ENCODE data around the gene HEXB.
A peak's percentile ranks its signal among the peaks of the same experiment; 100 is the strongest.

Gene HEXB

DNA sequence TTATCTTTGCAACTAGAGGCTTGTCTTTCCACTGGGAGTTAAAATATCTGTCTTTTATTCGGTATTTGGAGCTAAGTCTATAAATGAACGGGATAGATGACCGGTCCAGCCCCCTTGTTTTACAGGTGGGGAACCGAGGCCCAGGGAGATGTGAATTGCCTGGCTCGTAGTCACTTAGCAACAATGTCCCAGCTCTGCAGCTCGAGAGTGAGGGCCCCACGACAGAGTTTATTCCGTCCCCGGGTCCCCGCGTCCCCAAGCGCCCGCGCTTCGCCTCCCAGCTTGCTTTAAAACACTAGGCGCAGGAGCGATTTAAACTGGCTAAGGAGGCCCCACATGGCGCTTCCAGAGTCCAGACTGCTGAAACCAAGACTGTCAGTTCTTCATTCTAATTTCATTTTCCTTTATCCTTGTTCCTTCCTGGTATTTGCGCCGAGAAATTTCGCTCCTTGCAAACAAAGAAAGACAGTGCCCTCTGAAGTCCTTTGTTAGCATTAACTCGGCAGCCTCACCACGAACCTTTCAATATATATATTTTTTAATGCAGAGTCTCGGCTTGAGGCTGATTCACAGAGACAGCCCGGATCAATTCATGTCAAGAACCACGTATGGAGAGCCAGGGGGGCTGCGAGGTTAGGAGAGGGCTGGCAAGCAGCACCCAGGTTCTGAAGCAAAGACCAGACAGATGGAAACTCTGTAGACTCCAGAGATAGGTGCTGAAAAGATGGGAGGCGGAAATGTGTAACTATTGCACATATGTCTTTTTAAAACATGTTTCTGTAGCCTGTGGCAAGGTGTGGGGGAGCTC lies 43.1 kb upstream of the HEXB start:
- H3K9ac ChIP-seq (ENCODE audit: low read depth in 1 of 2, low read length in 2 of 2): peak overlapping the region; percentile 71 to 87
- peaks cover 19 to 23% of the 10 kb centered on the region in 2 donors for H3K4me1 ChIP-seq (ENCODE audit: control insufficient read depth in 1 of 2, insufficient read depth in 2 of 2, low read length in 2 of 2)
- peak overlapping the region; percentile 84 to 88 for H3K4me3 ChIP-seq (ENCODE audit: low read depth in 1 of 2, low read length in 2 of 2)
- H3K9me3 ChIP-seq (ENCODE audit: control insufficient read depth in 1 of 2, low read length in 2 of 2): no peaks in the 10 kb centered on the region
- no peaks in the 10 kb centered on the region for H3K27me3 ChIP-seq (ENCODE audit: control insufficient read depth in 1 of 2, insufficient read depth in 2 of 2, low read length in 2 of 2)
- H3K27ac ChIP-seq (ENCODE audit: low read depth, low read length): peak overlapping the region; percentile 48
- H3K36me3 ChIP-seq (ENCODE audit: control insufficient read depth in 1 of 2, insufficient read depth in 2 of 2, low read length in 2 of 2): no peaks in the 10 kb centered on the region

- no peaks in the 10 kb centered on the region for H3K36me3 ChIP-seq (ENCODE audit: control insufficient read depth in 1 of 2, insufficient read depth in 2 of 2, low read length in 2 of 2)
- H3K9ac ChIP-seq (ENCODE audit: low read depth in 1 of 2, low read length in 2 of 2): no peak overlapping the region
- H3K4me1 ChIP-seq (ENCODE audit: control insufficient read depth in 1 of 2, insufficient read depth in 2 of 2, low read length in 2 of 2): peaks cover 13 to 18% of the 10 kb centered on the region in 2 donors
- no peak overlapping the region for H3K27ac ChIP-seq (ENCODE audit: low read depth, low read length)
- H3K27me3 ChIP-seq (ENCODE audit: control insufficient read depth in 1 of 2, insufficient read depth in 2 of 2, low read length in 2 of 2): no peaks in the 10 kb centered on the region
- H3K9me3 ChIP-seq (ENCODE audit: control insufficient read depth in 1 of 2, low read length in 2 of 2): no peaks in the 10 kb centered on the region
- H3K4me3 ChIP-seq (ENCODE audit: low read depth in 1 of 2, low read length in 2 of 2): no peak overlapping the region
Measured at GRCh38 chr5:74642543-74642863, 42.5 kb upstream of the HEXB start.

GRCh38 chr5:74643111-74643562 lies 41.9 kb upstream of the HEXB start:
- no peaks in the 10 kb centered on the region for H3K9me3 ChIP-seq (ENCODE audit: control insufficient read depth in 1 of 2, low read length in 2 of 2)
- no peak overlapping the region for H3K27ac ChIP-seq (ENCODE audit: low read depth, low read length)
- H3K9ac ChIP-seq (ENCODE audit: low read depth in 1 of 2, low read length in 2 of 2): no peak overlapping the region
- H3K36me3 ChIP-seq (ENCODE audit: control insufficient read depth in 1 of 2, insufficient read depth in 2 of 2, low read length in 2 of 2): no peaks in the 10 kb centered on the region
- H3K27me3 ChIP-seq (ENCODE audit: control insufficient read depth in 1 of 2, insufficient read depth in 2 of 2, low read length in 2 of 2): no peaks in the 10 kb centered on the region
- H3K4me1 ChIP-seq (ENCODE audit: control insufficient read depth in 1 of 2, insufficient read depth in 2 of 2, low read length in 2 of 2): peaks cover 10 to 15% of the 10 kb centered on the region in 2 donors
- no peak overlapping the region for H3K4me3 ChIP-seq (ENCODE audit: low read depth in 1 of 2, low read length in 2 of 2)

- Histone ChIP-seq H3K9me3 (ENCODE audit: control insufficient read depth in 1 of 2, low read length in 2 of 2) (no peaks in the 10 kb centered on the region), H3K9ac (ENCODE audit: low read depth in 1 of 2, low read length in 2 of 2) (no peak overlapping the region), H3K27ac (ENCODE audit: low read depth, low read length) (no peak overlapping the region), H3K4me1 (ENCODE audit: control insufficient read depth in 1 of 2, insufficient read depth in 2 of 2, low read length in 2 of 2) (peaks cover 9 to 25% of the 10 kb centered on the region in 2 donors), H3K27me3 (ENCODE audit: control insufficient read depth in 1 of 2, insufficient read depth in 2 of 2, low read length in 2 of 2) (no peaks in the 10 kb centered on the region), H3K36me3 (ENCODE audit: control insufficient read depth in 1 of 2, insufficient read depth in 2 of 2, low read length in 2 of 2) (no peaks in the 10 kb centered on the region), H3K4me3 (ENCODE audit: low read depth in 1 of 2, low read length in 2 of 2) (no peak overlapping the region)
Measured at GRCh38 chr5:74647096-74647495, 37.9 kb upstream of the HEXB start.

DNA sequence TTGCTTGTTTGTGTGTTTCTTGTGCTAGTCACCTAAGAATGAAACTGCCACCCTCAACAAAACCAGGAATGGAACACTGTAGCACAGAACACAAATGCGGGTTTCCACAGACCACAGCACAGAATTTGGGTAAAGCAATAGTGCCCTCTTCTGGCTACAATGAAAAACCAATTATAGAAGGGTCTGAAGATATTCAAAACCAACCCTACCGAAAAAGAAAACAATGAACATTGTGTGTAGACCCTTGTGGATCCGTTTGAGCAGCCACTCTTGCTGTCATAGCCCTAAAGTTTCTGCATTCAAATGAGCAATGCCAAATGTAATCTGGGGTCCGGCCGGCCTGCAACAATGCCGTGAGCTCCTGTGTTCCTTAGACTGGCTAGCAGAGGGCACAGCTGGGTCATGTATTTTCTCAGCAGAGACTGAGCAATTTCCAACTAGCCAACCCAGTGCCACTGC lies 36.2 kb upstream of the HEXB start:
- H3K9ac ChIP-seq (ENCODE audit: low read depth in 1 of 2, low read length in 2 of 2): no peak overlapping the region
- no peaks in the 10 kb centered on the region for H3K36me3 ChIP-seq (ENCODE audit: control insufficient read depth in 1 of 2, insufficient read depth in 2 of 2, low read length in 2 of 2)
- H3K27me3 ChIP-seq (ENCODE audit: control insufficient read depth in 1 of 2, insufficient read depth in 2 of 2, low read length in 2 of 2): no peaks in the 10 kb centered on the region
- H3K4me3 ChIP-seq (ENCODE audit: low read depth in 1 of 2, low read length in 2 of 2): peak overlapping the region in 1 of 2 donors; percentile 41
- no peaks in the 10 kb centered on the region for H3K9me3 ChIP-seq (ENCODE audit: control insufficient read depth in 1 of 2, low read length in 2 of 2)
- no peak overlapping the region for H3K27ac ChIP-seq (ENCODE audit: low read depth, low read length)
- peaks cover 0 to 21% of the 10 kb centered on the region in 2 donors for H3K4me1 ChIP-seq (ENCODE audit: control insufficient read depth in 1 of 2, insufficient read depth in 2 of 2, low read length in 2 of 2)

DNA sequence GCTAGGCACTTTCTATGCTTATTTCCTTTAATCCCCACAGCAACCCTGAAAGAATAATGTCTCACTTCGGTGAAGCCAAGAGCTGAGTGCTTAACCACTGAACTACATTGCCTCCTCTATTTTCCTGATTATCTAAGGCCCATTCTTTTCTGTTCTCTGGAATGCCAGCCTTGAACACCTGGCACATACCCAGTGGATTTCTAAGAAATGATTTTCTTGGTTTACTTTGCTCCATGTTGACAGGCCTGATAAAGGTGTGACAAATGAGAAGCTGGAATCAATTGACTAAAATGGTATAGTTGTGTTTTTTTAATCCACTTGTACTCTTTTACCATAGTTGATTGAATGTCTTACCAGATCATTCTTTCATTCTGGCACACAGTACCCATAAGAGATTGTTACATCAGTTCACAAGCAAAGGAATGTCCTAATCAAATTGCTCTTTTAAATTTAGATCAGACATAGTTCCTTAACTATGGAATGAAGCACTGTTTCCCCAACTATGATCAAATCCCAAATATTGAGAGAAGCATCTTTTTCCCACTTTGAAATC lies 35.5 kb upstream of the HEXB start:
- peak overlapping the region in 1 of 2 donors; percentile 41 for H3K4me3 ChIP-seq (ENCODE audit: low read depth in 1 of 2, low read length in 2 of 2)
- no peak overlapping the region for H3K9ac ChIP-seq (ENCODE audit: low read depth in 1 of 2, low read length in 2 of 2)
- no peak overlapping the region for H3K27ac ChIP-seq (ENCODE audit: low read depth, low read length)
- no peaks in the 10 kb centered on the region for H3K27me3 ChIP-seq (ENCODE audit: control insufficient read depth in 1 of 2, insufficient read depth in 2 of 2, low read length in 2 of 2)
- H3K4me1 ChIP-seq (ENCODE audit: control insufficient read depth in 1 of 2, insufficient read depth in 2 of 2, low read length in 2 of 2): peaks cover 0 to 21% of the 10 kb centered on the region in 2 donors
- H3K9me3 ChIP-seq (ENCODE audit: control insufficient read depth in 1 of 2, low read length in 2 of 2): no peaks in the 10 kb centered on the region
- no peaks in the 10 kb centered on the region for H3K36me3 ChIP-seq (ENCODE audit: control insufficient read depth in 1 of 2, insufficient read depth in 2 of 2, low read length in 2 of 2)

DNA sequence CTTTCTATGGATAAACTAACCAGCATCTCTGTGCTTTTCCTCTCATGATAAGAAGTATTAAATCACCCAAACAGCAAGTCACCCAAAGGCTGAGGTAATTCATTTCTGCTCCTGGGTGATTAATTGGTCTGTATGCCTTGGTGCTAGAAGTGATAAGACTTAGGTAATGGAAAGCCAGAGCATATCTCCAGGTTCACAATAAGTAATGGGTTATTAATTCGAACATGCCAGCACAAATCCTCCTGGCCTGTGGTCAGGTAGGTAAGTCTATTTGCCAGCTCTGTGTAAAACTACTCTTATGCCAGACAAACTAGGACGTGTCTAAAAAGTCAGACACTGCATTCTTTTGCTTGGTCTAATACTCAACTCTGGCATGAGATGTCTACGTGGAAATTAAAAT lies 33.3 kb upstream of the HEXB start:
- no peak overlapping the region for H3K4me3 ChIP-seq (ENCODE audit: low read depth in 1 of 2, low read length in 2 of 2)
- H3K36me3 ChIP-seq (ENCODE audit: control insufficient read depth in 1 of 2, insufficient read depth in 2 of 2, low read length in 2 of 2): no peaks in the 10 kb centered on the region
- no peak overlapping the region for H3K9ac ChIP-seq (ENCODE audit: low read depth in 1 of 2, low read length in 2 of 2)
- no peaks in the 10 kb centered on the region for H3K9me3 ChIP-seq (ENCODE audit: control insufficient read depth in 1 of 2, low read length in 2 of 2)
- no peak overlapping the region for H3K27ac ChIP-seq (ENCODE audit: low read depth, low read length)
- no peaks in the 10 kb centered on the region for H3K27me3 ChIP-seq (ENCODE audit: control insufficient read depth in 1 of 2, insufficient read depth in 2 of 2, low read length in 2 of 2)
- peaks cover 0 to 21% of the 10 kb centered on the region in 2 donors for H3K4me1 ChIP-seq (ENCODE audit: control insufficient read depth in 1 of 2, insufficient read depth in 2 of 2, low read length in 2 of 2)

DNA sequence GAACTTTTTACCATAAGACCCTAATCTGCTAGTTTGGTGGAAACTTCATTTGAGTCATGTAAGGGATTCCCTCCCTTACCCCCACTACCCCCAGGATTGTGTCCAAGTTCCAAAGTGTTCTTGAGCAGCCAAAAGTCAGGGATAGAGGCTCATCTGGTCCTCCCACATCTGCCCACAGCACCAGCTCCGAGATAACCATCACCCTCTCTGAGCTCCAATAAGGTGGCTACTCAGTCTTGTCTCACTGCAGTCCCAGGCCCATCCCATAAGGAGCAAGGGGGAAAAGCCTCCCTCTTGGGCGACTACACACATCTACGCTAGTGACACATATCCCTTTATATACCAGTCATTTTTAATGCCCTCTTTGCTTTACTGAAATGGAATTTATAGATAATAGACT lies 32.5 kb upstream of the HEXB start:
- no peak overlapping the region for H3K27ac ChIP-seq (ENCODE audit: low read depth, low read length)
- no peaks in the 10 kb centered on the region for H3K27me3 ChIP-seq (ENCODE audit: control insufficient read depth in 1 of 2, insufficient read depth in 2 of 2, low read length in 2 of 2)
- H3K9ac ChIP-seq (ENCODE audit: low read depth in 1 of 2, low read length in 2 of 2): no peak overlapping the region
- H3K36me3 ChIP-seq (ENCODE audit: control insufficient read depth in 1 of 2, insufficient read depth in 2 of 2, low read length in 2 of 2): no peaks in the 10 kb centered on the region
- peaks cover 0 to 21% of the 10 kb centered on the region in 2 donors for H3K4me1 ChIP-seq (ENCODE audit: control insufficient read depth in 1 of 2, insufficient read depth in 2 of 2, low read length in 2 of 2)
- no peaks in the 10 kb centered on the region for H3K9me3 ChIP-seq (ENCODE audit: control insufficient read depth in 1 of 2, low read length in 2 of 2)
- no peak overlapping the region for H3K4me3 ChIP-seq (ENCODE audit: low read depth in 1 of 2, low read length in 2 of 2)

GRCh38 chr5:74653991-74654390 lies 31.0 kb upstream of the HEXB start:
- Histone ChIP-seq H3K4me3 (ENCODE audit: low read depth in 1 of 2, low read length in 2 of 2) (no peak overlapping the region), H3K27me3 (ENCODE audit: control insufficient read depth in 1 of 2, insufficient read depth in 2 of 2, low read length in 2 of 2) (no peaks in the 10 kb centered on the region), H3K9ac (ENCODE audit: low read depth in 1 of 2, low read length in 2 of 2) (no peak overlapping the region), H3K27ac (ENCODE audit: low read depth, low read length) (no peak overlapping the region), H3K9me3 (ENCODE audit: control insufficient read depth in 1 of 2, low read length in 2 of 2) (no peaks in the 10 kb centered on the region), H3K36me3 (ENCODE audit: control insufficient read depth in 1 of 2, insufficient read depth in 2 of 2, low read length in 2 of 2) (no peaks in the 10 kb centered on the region), H3K4me1 (ENCODE audit: control insufficient read depth in 1 of 2, insufficient read depth in 2 of 2, low read length in 2 of 2) (peaks cover 0 to 13% of the 10 kb centered on the region in 2 donors)

- H3K27ac ChIP-seq (ENCODE audit: low read depth, low read length): no peak overlapping the region
- no peaks in the 10 kb centered on the region for H3K9me3 ChIP-seq (ENCODE audit: control insufficient read depth in 1 of 2, low read length in 2 of 2)
- no peaks in the 10 kb centered on the region for H3K36me3 ChIP-seq (ENCODE audit: control insufficient read depth in 1 of 2, insufficient read depth in 2 of 2, low read length in 2 of 2)
- no peak overlapping the region for H3K4me3 ChIP-seq (ENCODE audit: low read depth in 1 of 2, low read length in 2 of 2)
- peaks cover 0 to 3% of the 10 kb centered on the region in 2 donors for H3K4me1 ChIP-seq (ENCODE audit: control insufficient read depth in 1 of 2, insufficient read depth in 2 of 2, low read length in 2 of 2)
- no peaks in the 10 kb centered on the region for H3K27me3 ChIP-seq (ENCODE audit: control insufficient read depth in 1 of 2, insufficient read depth in 2 of 2, low read length in 2 of 2)
- no peak overlapping the region for H3K9ac ChIP-seq (ENCODE audit: low read depth in 1 of 2, low read length in 2 of 2)
Measured at GRCh38 chr5:74655206-74655605, 29.8 kb upstream of the HEXB start.
